Bronchial epithelial cell (primary cell): ENCODE results near the gene PAX5. TPM values are rescaled to one million over a fixed set of nuclear protein-coding genes. Genes with fewer than 3 reads are reported as not detected.

Source experiments
- DNase-seq: peaks from one replicate; pipeline ENCODE4 v3.0.0-alpha.2; 2010; ENCODE audit warnings: low read depth
- FAIRE-seq: peaks from 2 replicates; lab custom pipeline; 2011; peaks lifted over from hg19 to GRCh38; lab: Jason Lieb, UNC
- H3K27me3 ChIP-seq: 2 replicates; pipeline ENCODE4 v1.5.1; 2011; ENCODE audit warnings: low read length; ENCODE audit not compliant: control insufficient read depth, insufficient read depth
- H3K36me3 ChIP-seq: 2 replicates; pipeline ENCODE4 v1.5.1; 2011; ENCODE audit warnings: low read length; ENCODE audit not compliant: control insufficient read depth, insufficient read depth
- H3K4me3 ChIP-seq: 2 replicates; pipeline ENCODE4 v1.5.1; 2011; ENCODE audit warnings: mild to moderate bottlenecking, low read depth, low read length, control low read depth
- total RNA-seq: library from RNA; depleted of rRNA; stranded (reverse); fragments of >200 nt; gene quantifications from 2 replicates; pipeline ENCODE4 v1.2.1, GENCODE V29; 2014
- TF ChIP-seq, protein P1 (sequence below): IDR thresholded peaks from 2 replicates; pipeline ENCODE4 v1.5.1; 2011; ENCODE audit warnings: mild to moderate bottlenecking, moderate library complexity, low read length, control low read depth, inconsistent platforms; ENCODE audit not compliant: insufficient read depth, severe bottlenecking

The PAX5 gene
- total RNA-seq, 1 donor from 2014 or later: not detected

DNA sequence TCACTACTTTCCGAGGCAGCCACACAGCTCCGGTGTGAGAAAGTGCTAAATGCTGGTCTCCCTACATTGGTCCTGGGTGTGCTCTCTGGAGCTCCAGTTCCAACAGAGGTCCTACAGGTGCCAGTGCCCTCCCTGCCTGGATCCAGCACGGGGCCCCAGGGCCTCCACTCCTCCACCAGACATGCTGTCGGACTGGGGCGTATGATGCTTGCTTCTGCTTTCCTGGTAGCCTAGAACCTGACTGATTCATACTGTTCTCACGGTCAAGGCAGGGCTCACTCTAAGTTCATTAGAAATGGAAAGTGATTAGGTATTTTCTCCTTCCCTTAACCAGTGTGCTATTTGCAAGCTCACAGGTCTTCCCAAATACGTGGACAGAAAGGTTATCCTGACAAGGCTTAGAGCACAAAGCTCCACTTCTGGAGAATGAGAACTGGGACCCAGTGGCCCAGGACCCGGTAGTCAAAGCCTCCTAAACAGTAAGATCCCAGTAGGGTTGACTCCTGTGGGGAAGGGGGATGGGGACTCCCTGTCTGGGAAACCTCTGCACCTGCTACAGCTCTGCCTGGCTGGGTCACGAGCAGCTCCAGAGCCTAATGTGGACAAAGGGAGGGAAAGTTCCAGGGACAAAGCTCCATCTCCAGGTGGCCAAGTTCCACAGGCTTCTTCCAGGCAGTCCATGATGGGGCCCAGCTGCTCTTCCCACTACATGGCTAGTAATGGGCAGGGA lies 98.1 kb downstream of the PAX5 start:
- peak; percentile 72 for FAIRE-seq
- no peak for DNase-seq
- Histone ChIP-seq H3K4me3 (no peak overlapping the region), H3K36me3 (no peaks in the 10 kb centered on the region), H3K27me3 (peaks cover 14% of the 10 kb centered on the region)
- TF ChIP-seq, protein P1, sequence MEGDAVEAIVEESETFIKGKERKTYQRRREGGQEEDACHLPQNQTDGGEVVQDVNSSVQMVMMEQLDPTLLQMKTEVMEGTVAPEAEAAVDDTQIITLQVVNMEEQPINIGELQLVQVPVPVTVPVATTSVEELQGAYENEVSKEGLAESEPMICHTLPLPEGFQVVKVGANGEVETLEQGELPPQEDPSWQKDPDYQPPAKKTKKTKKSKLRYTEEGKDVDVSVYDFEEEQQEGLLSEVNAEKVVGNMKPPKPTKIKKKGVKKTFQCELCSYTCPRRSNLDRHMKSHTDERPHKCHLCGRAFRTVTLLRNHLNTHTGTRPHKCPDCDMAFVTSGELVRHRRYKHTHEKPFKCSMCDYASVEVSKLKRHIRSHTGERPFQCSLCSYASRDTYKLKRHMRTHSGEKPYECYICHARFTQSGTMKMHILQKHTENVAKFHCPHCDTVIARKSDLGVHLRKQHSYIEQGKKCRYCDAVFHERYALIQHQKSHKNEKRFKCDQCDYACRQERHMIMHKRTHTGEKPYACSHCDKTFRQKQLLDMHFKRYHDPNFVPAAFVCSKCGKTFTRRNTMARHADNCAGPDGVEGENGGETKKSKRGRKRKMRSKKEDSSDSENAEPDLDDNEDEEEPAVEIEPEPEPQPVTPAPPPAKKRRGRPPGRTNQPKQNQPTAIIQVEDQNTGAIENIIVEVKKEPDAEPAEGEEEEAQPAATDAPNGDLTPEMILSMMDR: no peak

DNA sequence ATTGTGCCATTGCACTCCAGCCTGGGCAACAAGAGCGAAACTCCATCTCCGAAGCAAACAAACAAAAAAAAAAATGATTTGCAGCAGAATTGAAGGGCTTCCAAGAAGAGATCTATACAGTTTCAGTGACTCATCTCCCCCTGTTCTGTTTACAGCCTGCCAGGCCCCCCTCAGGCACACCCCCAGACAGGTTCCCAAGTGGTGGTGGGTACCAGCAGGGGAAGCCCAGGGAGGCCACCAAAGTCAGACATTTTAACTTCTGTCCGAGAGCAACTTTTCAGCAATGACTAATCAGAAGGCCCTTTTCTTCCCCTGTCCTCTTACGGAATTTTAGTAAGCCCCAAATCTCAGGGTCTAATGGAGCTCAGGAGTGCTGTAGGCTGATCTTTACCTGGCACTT lies 98.7 kb downstream of the PAX5 start:
- FAIRE-seq (no peak), DNase-seq (no peak)
- Histone ChIP-seq H3K4me3 (no peak overlapping the region), H3K27me3 (peaks cover 14% of the 10 kb centered on the region), H3K36me3 (no peaks in the 10 kb centered on the region)
- TF ChIP-seq, protein P1: no peak

DNA sequence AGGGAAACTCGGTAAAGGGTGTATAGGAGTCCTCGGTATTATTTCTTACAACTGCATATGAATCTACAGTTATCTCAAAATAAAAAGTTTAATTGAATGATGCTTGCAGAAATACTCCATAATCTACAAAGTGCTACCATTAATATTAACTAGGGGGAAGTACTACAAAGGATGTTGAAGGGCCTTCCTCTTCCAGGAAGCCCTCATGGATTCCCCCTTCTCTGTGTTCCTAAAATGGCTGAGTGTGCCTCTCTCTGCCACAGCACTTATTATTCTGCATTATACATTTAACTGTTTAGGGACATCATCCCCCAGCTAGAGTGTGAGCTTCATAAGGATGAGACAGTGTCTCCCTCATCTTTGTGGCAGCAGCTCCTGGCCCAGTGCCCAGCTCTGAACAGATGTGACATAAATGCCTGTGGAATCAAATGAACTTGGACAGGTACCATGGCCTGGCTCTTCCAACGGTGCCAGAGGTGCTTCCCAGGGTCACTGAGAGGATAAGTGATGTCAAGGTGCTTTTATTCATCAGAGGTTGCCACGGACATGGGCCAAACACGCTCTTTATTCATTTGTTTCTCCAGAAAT lies 99.5 kb downstream of the PAX5 start:
- DNase-seq: no peak
- FAIRE-seq: no peak
- TF ChIP-seq, protein P1: no peak

DNA sequence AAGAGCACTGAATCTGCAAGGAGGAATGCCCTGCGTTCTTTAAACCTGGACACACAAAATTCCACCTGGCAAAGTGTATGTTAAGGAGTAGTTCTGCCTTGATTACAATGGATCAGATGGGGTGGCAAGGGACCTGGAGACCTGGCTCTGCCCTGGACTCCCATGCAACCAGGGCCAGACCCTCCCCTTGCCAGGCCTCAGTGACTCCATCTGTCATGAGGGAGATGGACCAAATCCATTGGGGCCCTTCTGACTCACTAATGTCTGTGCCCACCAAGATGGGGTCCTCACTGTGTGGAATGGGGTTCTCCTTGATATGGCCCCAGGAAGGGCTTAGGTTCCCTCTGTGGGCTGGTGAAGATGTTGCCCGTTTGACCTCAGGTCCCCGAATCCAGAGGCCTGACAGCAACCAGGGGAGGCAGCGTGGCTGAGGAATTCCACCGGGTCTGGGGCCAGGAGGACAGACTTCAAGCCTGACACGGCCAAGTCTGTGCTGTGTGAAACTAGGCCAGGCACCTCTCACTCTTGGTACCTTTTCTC lies 100.3 kb downstream of the PAX5 start:
- H3K4me3 ChIP-seq: no peak overlapping the region
- FAIRE-seq (no peak), DNase-seq (no peak)
- TF ChIP-seq, protein P1: no peak
- no peaks in the 10 kb centered on the region for H3K36me3 ChIP-seq
- peaks cover 13% of the 10 kb centered on the region for H3K27me3 ChIP-seq

More for the DNA sequence above, 99.5 kb downstream of the PAX5 start:
- no peak overlapping the region for H3K4me3 ChIP-seq
- H3K36me3 ChIP-seq: no peaks in the 10 kb centered on the region
- peaks cover 16% of the 10 kb centered on the region for H3K27me3 ChIP-seq

DNA sequence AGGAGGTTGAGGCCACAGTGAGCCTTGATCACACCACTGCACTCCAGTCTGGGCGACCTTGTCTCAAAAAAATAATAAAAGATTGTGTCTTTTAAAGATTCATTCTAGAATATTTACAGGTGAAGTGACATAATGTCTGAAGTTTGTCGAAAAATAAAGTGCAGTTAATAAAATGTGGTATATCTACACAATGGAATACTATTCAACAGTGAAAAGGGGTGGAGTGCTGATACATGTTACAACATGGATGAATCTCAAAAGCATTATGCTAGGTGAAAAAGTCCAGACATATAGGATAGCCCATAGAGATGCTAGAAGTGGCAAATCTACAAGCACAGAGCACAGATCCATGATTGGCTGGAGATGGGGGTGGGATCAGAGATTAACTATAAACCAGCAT lies 101.9 kb downstream of the PAX5 start:
- no peak overlapping the region for H3K4me3 ChIP-seq
- H3K36me3 ChIP-seq: no peaks in the 10 kb centered on the region
- DNase-seq: no peak
- FAIRE-seq: no peak
- H3K27me3 ChIP-seq: peaks cover 12% of the 10 kb centered on the region
- TF ChIP-seq, protein P1: no peak
